GM08714 (cell line): ENCODE results near the gene GFAP.

Experiments
- H3K4me3 ChIP-seq: fragments of 200-500 bp; sonication (Bioruptor generic); 2 replicates; pipeline ENCODE4 v1.5.1; 2014; ENCODE audit warnings: mild to moderate bottlenecking, low read length, inconsistent platforms
- ZNF274 ChIP-seq: IDR thresholded peaks from 2 replicates; pipeline ENCODE4 v1.6.1; 2012; ENCODE audit warnings: mild to moderate bottlenecking, low read depth, low read length

The GFAP gene

GRCh38 chr17:44863061-44863918, 52.0 kb downstream of the GFAP start:
- no peak for TF ChIP-seq ZNF274

DNA sequence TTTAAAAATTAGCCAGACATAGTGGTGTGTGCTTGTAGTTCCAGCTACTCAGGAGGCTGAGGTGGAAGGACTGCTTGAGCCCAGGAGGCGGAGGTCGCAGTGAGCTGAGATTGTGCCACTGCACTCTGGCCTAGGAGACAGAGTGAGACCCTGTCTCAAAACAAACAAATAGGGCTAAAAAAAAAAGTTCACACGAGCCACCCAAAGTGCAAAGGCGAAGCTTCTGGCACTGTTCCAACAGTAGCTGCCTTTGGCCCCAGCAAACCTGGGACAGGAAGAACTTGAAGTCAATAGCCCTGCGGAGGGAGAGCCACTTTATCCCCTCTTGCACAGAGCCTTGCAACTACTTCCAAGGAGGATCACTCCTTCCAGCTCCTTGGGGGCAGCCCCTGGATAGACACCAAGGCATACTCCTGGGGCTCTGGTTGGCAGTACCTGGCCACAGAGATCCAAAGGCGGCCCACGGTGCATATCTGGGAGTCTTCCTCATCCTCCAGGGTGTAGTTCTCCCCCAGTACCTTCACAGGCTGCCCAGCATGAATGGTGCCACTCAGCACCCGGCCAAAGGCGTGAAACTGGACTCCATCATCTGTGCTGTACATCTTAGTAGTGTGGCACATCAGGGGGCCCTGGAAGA, 52.9 kb downstream of the GFAP start:
- TF ChIP-seq ZNF274, result no peak
- no peak overlapping the region for H3K4me3 ChIP-seq

More at GRCh38 chr17:44863061-44863918, 52.0 kb downstream of the GFAP start:
- H3K4me3 ChIP-seq, result no peak overlapping the region

DNA sequence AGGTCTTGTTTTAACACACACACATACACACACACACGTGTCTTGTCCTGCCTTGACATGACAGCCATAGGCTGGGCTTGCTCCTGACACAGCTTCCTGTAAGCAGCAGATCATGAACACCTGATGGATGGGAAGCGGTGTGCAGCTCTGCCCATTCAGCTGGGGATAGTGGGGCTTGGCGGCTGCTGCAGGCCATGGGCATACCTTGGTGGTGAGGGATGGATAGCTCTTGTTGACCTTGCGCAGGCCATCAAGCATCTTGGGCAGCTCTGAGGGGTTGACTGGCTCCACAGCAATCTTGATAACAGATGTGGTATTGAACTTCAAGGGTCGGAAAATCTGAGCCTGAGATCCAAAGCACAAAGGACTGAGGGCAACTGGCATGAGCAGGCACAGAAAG, 55.6 kb downstream of the GFAP start:
- no peak overlapping the region for H3K4me3 ChIP-seq
- no peak for TF ChIP-seq ZNF274

GRCh38 chr17:44854192-44854591, 61.1 kb downstream of the GFAP start:
- TF ChIP-seq ZNF274, result no peak
- H3K4me3 ChIP-seq, result no peak overlapping the region
